AG04450 (cell line): ENCODE measurements around the gene CRKL. TPM values are rescaled to one million over a fixed set of nuclear protein-coding genes. Genes with fewer than 3 reads are reported as not detected.

Experiments
- CTCF ChIA-PET: fragments of 300-600, 350-600 bp; formaldehyde crosslinking; extraction: SDS; loops from one replicate; lab custom pipeline; 2022; ENCODE audit warnings: antibody characterized with exemption, inconsistent platforms; lab: Charles Lee
- POLR2A ChIA-PET: fragments of 350-600 bp; formaldehyde crosslinking; extraction: SDS; loops from one replicate; lab custom pipeline; 2021; ENCODE audit warnings: antibody characterized with exemption, inconsistent platforms; lab: Yijun Ruan, JAX
- DNase-seq: peaks from one replicate; pipeline ENCODE4 v3.0.0-alpha.2; 2011; ENCODE audit warnings: low read depth, low spot score
- H3K27ac ChIP-seq: one replicate; pipeline ENCODE4 v1.5.1; 2012; ENCODE audit warnings: low read depth, low read length, control low read depth
- H3K27me3 ChIP-seq: one replicate; pipeline ENCODE4 v1.6.0; 2012; ENCODE audit warnings: low read length; ENCODE audit not compliant: control insufficient read depth, insufficient read depth
- H3K4me3 ChIP-seq: 2 replicates; pipeline ENCODE4 v1.5.1; 2011; ENCODE audit warnings: mild to moderate bottlenecking, low read depth, low read length, control low read depth
- H3K9me3 ChIP-seq: 2 replicates; pipeline ENCODE4 v1.5.1; 2012; ENCODE audit warnings: low read length; ENCODE audit not compliant: control insufficient read depth, insufficient read depth
- polyA plus RNA-seq: library from polyadenylated mRNA; depleted of rRNA; stranded (reverse); fragments of >200 nt; gene quantifications from 2 replicates; pipeline ENCODE4 v1.2.3, GENCODE V29; 2011
- TF ChIP-seq, protein P1 (sequence below): IDR thresholded peaks from 2 replicates; pipeline ENCODE4 v1.5.1; 2011; ENCODE audit warnings: low read depth, low read length, control low read depth, inconsistent platforms

Gene CRKL
- polyA plus RNA-seq, 1 experiment, result 24.1 TPM

- Histone ChIP-seq H3K4me3 (peak overlapping the region; percentile 70), H3K27ac (no peak overlapping the region), H3K9me3 (no peaks in the 10 kb centered on the region), H3K27me3 (no peaks in the 10 kb centered on the region)
- ChIA-PET POLR2A (interaction anchor here (0.6 to 2.0 kb wide), 5 partner anchors 25 to 686 kb away, joined by 3 to 15 read pairs (median 5); partner anchors contain the start of gene LZTR1), CTCF (interaction anchor here (0.6 to 5.7 kb wide), 3 partner anchors 32 to 153 kb away, joined by 3 to 25 read pairs (median 5); no protein-coding TSS in a partner anchor)
- TF ChIP-seq, protein P1, sequence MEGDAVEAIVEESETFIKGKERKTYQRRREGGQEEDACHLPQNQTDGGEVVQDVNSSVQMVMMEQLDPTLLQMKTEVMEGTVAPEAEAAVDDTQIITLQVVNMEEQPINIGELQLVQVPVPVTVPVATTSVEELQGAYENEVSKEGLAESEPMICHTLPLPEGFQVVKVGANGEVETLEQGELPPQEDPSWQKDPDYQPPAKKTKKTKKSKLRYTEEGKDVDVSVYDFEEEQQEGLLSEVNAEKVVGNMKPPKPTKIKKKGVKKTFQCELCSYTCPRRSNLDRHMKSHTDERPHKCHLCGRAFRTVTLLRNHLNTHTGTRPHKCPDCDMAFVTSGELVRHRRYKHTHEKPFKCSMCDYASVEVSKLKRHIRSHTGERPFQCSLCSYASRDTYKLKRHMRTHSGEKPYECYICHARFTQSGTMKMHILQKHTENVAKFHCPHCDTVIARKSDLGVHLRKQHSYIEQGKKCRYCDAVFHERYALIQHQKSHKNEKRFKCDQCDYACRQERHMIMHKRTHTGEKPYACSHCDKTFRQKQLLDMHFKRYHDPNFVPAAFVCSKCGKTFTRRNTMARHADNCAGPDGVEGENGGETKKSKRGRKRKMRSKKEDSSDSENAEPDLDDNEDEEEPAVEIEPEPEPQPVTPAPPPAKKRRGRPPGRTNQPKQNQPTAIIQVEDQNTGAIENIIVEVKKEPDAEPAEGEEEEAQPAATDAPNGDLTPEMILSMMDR, result no peak
- DNase-seq, result no peak
These were observed 40.0 kb downstream of the CRKL start for GRCh38 chr22:20957102-20957682.

DNA sequence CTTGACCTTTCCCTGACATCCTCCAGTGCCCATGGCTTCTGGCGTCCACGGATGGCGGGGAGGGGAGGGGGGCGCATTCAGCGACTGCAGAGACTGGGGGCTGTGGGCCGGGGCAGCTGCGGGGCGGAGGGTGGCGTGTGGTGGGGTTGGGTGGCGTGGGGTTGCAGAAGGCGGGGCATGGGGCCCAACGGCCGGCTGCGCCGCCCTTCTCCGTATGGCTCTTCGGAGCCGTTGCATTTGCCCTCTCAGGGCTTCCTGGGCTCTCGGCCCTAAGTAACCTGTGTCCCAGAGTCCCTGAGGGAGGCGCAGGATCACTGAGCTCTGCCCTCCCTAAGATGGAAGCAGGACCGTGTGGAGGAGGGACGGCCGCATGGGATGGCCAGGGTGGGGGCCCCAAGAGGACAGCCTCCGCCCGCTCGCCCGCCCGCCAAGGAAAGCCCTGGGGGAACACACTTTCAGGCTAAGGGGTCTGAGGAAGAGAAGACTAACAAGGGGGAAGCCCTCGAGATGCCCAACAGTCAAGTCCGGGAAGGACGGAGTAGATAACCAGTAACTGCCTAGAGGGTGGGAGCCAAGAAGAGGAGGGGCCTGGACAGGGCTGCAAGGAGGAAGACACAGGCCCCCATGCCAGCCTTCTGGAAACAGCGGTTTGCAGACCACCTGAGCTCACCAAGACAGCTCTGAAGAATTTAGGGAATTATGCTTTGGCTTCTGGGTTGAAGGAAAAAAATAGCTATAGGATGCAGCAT lies 40.6 kb downstream of the CRKL start:
- TF ChIP-seq, protein P1, result no peak
- peak overlapping the region; percentile 70 for H3K4me3 ChIP-seq
- ChIA-PET CTCF (interaction anchor here (0.6 to 5.7 kb wide), 5 partner anchors 9 to 154 kb away, joined by 3 to 25 read pairs (median 3); partner anchors contain the start of genes AIFM3 and LZTR1), POLR2A (interaction anchor here (0.6 to 2.0 kb wide), 5 partner anchors 24 to 686 kb away, joined by 3 to 15 read pairs (median 5); partner anchors contain the start of gene LZTR1)
- no peak overlapping the region for H3K27ac ChIP-seq
- H3K9me3 ChIP-seq, result no peaks in the 10 kb centered on the region
- no peaks in the 10 kb centered on the region for H3K27me3 ChIP-seq
- no peak for DNase-seq

DNA sequence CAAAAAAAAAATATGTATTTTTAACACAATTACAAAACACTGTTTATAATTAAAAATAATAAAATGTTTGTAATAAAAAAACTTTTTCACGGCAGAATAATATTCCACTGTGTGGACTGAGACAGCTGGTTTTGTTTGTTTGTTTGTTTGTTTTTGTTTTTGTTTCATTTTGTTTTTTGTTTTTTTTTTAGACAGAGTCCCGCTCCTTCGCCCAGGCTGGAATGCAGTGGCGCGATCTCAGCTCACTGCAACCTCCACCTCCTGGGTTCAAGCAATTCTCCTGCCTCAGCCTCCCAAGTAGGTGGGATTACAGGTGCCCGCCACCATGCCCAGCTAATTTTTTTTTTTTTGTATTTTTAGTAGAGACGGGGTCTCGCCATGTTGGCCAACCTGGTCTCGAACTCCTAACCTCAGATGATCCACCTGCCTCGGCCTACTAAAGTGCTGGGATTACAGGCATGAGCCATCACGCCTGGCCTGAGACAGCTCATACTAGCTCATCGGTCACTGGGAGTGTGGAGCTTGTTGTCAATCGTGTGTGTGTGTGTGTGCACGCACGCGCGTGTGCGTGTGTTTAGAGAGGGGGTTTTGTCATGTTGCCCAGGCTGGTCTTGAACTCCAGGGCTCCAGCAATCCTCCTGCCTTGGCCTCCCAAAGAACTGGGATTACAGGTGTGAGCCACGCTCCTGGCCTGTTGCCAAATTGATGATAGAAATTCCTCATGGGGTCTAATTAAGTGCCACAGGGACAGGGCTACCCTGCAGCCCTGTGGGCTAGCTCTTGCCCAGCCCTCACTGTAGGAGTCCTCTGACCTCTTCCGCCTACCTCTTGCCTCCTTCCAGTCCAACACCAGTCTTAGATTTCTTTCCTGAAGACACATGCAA lies 42.6 kb downstream of the CRKL start:
- CTCF ChIA-PET, result interaction anchor here (0.6 to 5.7 kb wide), 5 partner anchors 11 to 394 kb away, joined by 3 to 25 read pairs (median 7); no protein-coding TSS in a partner anchor
- Histone ChIP-seq H3K4me3 (no peak overlapping the region), H3K9me3 (no peaks in the 10 kb centered on the region), H3K27ac (no peak overlapping the region), H3K27me3 (peaks cover 7% of the 10 kb centered on the region)
- POLR2A ChIA-PET, result no interaction called here
- no peak for DNase-seq
- TF ChIP-seq, protein P1, result no peak

GRCh38 chr22:20960609-20961008 lies 43.4 kb downstream of the CRKL start:
- TF ChIP-seq, protein P1, result no peak

More at GRCh38 chr22:20960609-20961008, 43.4 kb downstream of the CRKL start:
- Histone ChIP-seq H3K4me3 (no peak overlapping the region), H3K27ac (no peak overlapping the region), H3K9me3 (no peaks in the 10 kb centered on the region; the same call in 1 of the 2 replicates), H3K27me3 (peaks cover 12% of the 10 kb centered on the region)
- POLR2A ChIA-PET, result no interaction called here
- DNase-seq, result no peak
- CTCF ChIA-PET, result interaction anchor here (0.6 to 5.7 kb wide), 3 partner anchors 10 to 395 kb away, joined by 3 to 25 read pairs (median 8); no protein-coding TSS in a partner anchor
